Chondrocyte (in vitro differentiated cells): ENCODE data around the gene CMA1. TPM values are rescaled to one million over a fixed set of nuclear protein-coding genes. Genes with fewer than 3 reads are reported as not detected.
"Not testable (repeated sequence)": the region's sequence is repeated elsewhere in the genome, so short reads cannot be mapped to it uniquely, and the experiment has no call there.

Experiments used
- DNase-seq: peaks from one replicate; pipeline ENCODE4 v3.0.0; 2021; ENCODE audit warnings: mixed read lengths, low spot score
- H3K27ac Mint-ChIP-seq: one replicate; pipeline ENCODE4 v1.8.0; 2021; ENCODE audit warnings: mild to moderate bottlenecking, moderate library complexity, mixed read lengths; ENCODE audit not compliant: unreplicated experiment
- H3K27me3 Mint-ChIP-seq: 2 replicates; pipeline ENCODE4 v1.8.0; 2021; ENCODE audit warnings: low read depth, mixed read lengths
- H3K36me3 Mint-ChIP-seq: 2 replicates; pipeline ENCODE4 v1.8.0; 2021; ENCODE audit warnings: low read depth, mixed read lengths
- H3K4me1 Mint-ChIP-seq: 2 replicates; pipeline ENCODE4 v1.8.0; 2021; ENCODE audit warnings: low read depth, mild to moderate bottlenecking, mixed read lengths
- H3K4me3 Mint-ChIP-seq: one replicate; pipeline ENCODE4 v1.8.0; 2021; ENCODE audit warnings: mild to moderate bottlenecking, moderate library complexity, mixed read lengths; ENCODE audit not compliant: unreplicated experiment
- H3K9me3 Mint-ChIP-seq: 2 replicates; pipeline ENCODE4 v1.8.0; 2021; ENCODE audit warnings: low read depth, mixed read lengths
- total RNA-seq: library from RNA; stranded (reverse); gene quantifications from 3 replicates; pipeline ENCODE4 v1.2.1, GENCODE V29; 2021
- TF ChIP-seq, protein P1 (sequence below): fragments of 200-600 bp; sonication (generic); IDR thresholded peaks from 2 replicates; pipeline ENCODE4 v1.5.0; 2021; ENCODE audit warnings: antibody characterized with exemption, mild to moderate bottlenecking, moderate library complexity

The CMA1 gene
- total RNA-seq, 1 donor from 2014 or later: not detected

DNA sequence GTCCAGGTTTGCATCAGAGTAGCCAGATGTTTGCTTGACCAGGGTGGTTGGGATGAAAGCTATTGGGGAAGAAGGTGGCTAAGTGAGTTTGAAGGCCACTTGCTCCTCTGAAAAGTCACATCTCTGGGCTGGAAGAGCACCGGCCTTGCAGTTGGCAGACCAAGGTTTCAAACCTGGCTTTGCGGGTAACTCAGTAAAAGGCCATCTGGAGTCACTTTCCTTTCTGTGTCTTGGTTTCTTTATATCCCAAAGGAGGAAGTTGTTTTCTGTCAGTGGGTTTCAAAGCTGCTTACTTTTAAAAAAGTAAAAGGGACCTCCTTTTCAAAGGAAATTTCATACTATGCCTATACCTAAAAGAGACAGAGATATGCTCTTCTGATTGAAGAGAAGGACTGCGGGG lies 26.2 kb upstream of the CMA1 start:
- TF ChIP-seq, protein P1, sequence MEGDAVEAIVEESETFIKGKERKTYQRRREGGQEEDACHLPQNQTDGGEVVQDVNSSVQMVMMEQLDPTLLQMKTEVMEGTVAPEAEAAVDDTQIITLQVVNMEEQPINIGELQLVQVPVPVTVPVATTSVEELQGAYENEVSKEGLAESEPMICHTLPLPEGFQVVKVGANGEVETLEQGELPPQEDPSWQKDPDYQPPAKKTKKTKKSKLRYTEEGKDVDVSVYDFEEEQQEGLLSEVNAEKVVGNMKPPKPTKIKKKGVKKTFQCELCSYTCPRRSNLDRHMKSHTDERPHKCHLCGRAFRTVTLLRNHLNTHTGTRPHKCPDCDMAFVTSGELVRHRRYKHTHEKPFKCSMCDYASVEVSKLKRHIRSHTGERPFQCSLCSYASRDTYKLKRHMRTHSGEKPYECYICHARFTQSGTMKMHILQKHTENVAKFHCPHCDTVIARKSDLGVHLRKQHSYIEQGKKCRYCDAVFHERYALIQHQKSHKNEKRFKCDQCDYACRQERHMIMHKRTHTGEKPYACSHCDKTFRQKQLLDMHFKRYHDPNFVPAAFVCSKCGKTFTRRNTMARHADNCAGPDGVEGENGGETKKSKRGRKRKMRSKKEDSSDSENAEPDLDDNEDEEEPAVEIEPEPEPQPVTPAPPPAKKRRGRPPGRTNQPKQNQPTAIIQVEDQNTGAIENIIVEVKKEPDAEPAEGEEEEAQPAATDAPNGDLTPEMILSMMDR: no peak
- H3K27me3 Mint-ChIP-seq: peaks cover 5% of the 10 kb centered on the region
- H3K27ac Mint-ChIP-seq: no peak overlapping the region
- H3K9me3 Mint-ChIP-seq: peaks cover 8% of the 10 kb centered on the region
- no peaks in the 10 kb centered on the region for H3K4me1 Mint-ChIP-seq
- DNase-seq: no peak
- H3K4me3 Mint-ChIP-seq: no peak overlapping the region
- no peaks in the 10 kb centered on the region for H3K36me3 Mint-ChIP-seq

DNA sequence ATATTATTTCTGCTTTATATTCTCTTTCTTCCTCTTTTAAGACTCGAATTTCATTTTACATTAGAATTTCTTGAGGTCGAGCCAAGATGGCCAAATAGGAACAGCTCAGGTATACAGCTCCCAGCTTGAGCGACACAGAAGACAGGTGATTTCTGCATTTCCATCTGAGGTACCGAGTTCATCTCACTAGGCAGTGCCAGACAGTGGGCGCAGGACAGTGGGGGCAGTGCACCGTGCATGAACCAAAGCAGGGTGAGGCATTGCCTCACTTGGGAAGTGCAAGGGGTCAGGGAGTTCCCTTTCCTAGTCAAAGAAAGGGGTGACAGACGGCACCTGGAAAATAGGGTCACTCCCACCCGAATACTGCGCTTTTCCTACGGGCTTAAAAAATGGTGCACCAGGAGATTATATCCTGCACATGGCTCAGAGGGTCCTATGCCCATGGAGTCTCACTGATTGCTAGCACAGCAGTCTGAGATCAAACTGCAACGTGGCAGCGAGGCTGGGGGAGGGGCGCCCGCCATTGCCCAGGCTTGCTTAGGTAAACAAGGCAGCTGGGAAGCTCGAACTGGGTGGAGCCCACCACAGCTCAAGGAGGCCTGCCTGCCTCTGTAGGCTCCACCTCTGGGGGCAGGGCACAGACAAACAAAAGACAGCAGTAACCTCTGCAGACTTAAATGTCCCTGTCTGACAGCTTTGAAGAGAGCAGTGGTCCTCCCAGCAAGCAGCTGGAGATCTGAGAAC lies 18.0 kb upstream of the CMA1 start:
- not testable (repeated sequence) for H3K9me3 Mint-ChIP-seq, H3K4me1 Mint-ChIP-seq, H3K4me3 Mint-ChIP-seq, H3K27me3 Mint-ChIP-seq, H3K36me3 Mint-ChIP-seq, DNase-seq, H3K27ac Mint-ChIP-seq

DNA sequence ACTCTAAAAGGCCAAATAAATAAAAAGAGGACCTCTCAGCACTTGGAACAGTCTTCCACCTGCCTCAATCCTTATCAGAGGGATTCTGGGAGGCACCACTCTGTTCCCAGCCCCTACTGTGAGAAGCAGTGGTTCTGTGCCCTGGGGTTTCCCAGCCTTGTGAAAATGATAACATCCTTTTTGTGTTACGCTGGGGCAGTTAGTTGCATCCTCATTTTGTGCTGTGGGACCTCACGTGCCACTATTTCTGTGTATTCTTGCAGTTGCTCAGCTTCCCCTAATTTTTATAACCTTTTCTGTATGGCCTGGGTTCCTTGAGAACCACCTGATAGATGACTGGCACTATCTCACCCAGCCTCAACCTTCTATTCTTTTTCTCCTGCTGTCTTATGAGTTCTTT lies 10.8 kb upstream of the CMA1 start:
- H3K36me3 Mint-ChIP-seq: no peaks in the 10 kb centered on the region
- H3K4me3 Mint-ChIP-seq: no peak overlapping the region
- H3K27me3 Mint-ChIP-seq: peaks cover 7% of the 10 kb centered on the region
- DNase-seq: no peak
- TF ChIP-seq, protein P1: no peak
- no peaks in the 10 kb centered on the region for H3K9me3 Mint-ChIP-seq
- H3K27ac Mint-ChIP-seq: no peak overlapping the region
- no peaks in the 10 kb centered on the region for H3K4me1 Mint-ChIP-seq

DNA sequence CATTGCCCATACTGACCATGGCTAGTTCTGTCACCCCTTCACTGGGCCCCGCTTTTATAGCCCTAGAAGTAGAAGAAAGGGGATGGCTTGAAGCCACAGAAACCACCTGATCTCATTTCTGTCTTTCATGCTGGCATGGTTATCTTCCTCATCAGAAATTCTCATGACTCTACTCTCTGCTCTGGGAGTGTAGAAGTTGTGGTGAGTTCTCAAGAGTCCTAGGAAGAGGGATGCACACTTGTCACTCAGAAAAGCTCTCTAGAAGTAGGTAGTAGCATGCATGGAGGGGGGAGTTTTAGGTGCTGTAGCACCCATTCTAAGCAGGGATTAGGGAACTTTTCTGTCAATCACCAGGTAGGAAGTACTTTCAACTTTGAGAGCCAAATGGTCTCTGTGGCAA lies 6.1 kb upstream of the CMA1 start:
- no peaks in the 10 kb centered on the region for H3K9me3 Mint-ChIP-seq
- DNase-seq: no peak
- H3K4me1 Mint-ChIP-seq: no peaks in the 10 kb centered on the region
- H3K27me3 Mint-ChIP-seq: peaks cover 5% of the 10 kb centered on the region
- no peak overlapping the region for H3K4me3 Mint-ChIP-seq
- TF ChIP-seq, protein P1: no peak
- H3K27ac Mint-ChIP-seq: no peak overlapping the region
- no peaks in the 10 kb centered on the region for H3K36me3 Mint-ChIP-seq

DNA sequence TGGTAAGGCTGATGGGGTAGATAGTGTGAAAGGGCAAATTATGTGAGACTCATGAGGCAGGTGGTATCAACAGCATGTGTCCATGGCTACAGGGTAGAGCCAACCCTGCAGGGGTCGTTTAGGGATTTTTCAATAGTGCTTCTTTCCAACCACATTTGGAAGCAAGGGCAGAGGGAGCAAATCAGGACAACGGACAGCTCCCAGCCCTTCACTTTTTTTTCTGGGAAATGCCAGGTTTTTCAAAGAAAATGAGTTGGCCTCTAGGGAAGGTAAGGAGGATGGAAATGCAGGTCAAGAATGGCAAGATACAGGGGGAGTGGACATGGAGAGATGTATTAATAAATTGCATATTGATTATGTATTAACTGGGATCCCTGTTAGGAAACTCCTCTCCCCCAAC lies 4.9 kb upstream of the CMA1 start:
- no peak for DNase-seq
- TF ChIP-seq, protein P1: no peak
- H3K27ac Mint-ChIP-seq: no peak overlapping the region
- H3K4me1 Mint-ChIP-seq: no peaks in the 10 kb centered on the region
- no peaks in the 10 kb centered on the region for H3K36me3 Mint-ChIP-seq
- H3K27me3 Mint-ChIP-seq: peaks cover 2% of the 10 kb centered on the region
- H3K4me3 Mint-ChIP-seq: no peak overlapping the region
- H3K9me3 Mint-ChIP-seq: no peaks in the 10 kb centered on the region

DNA sequence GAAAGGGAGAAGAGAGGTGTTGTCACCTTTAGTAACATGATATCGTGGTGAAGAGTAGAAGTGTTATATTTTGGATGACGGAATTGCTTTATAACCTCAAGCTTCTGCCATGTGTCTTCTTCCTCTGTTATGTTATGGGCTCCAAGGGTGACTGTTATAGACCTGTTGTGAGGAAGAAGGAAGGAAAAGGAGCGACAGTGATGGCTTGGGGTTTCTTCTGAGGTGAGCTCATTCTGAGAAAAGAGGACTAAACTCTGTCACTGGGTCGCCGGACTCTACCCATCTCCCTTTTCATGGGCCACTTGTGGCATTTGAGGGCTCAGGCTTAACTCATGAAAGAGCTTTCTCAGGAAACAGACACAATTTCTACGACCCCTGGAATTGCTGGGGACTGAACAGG lies 1.6 kb downstream of the CMA1 start:
- Mint-ChIP-seq H3K27me3 (peaks cover 5% of the 10 kb centered on the region), H3K9me3 (no peaks in the 10 kb centered on the region), H3K4me3 (no peak overlapping the region), H3K27ac (no peak overlapping the region), H3K4me1 (no peaks in the 10 kb centered on the region), H3K36me3 (no peaks in the 10 kb centered on the region)
- no peak for DNase-seq
- TF ChIP-seq, protein P1: no peak
